AG10803 (cell line): Measurements from ENCODE around the gene GPRC6A.
"Not testable (repeated sequence)": the region's sequence is repeated elsewhere in the genome, so short reads cannot be mapped to it uniquely, and the experiment has no call there.

ENCODE experiments used
- DNase-seq: peaks from one replicate; pipeline ENCODE4 v3.0.0; 2010; ENCODE audit warnings: low read depth
- H3K4me3 ChIP-seq: 2 replicates; pipeline ENCODE4 v1.5.1; 2011; ENCODE audit warnings: mild to moderate bottlenecking, low read length, control low read depth
- CTCF ChIP-seq: conservative IDR thresholded peaks from 2 replicates; pipeline ENCODE4 v1.5.1; 2011; ENCODE audit warnings: mild to moderate bottlenecking, low read length, control low read depth, inconsistent platforms

Gene GPRC6A

GRCh38 chr6:116827561-116828240, 1.2 kb downstream of the GPRC6A start:
- no peak overlapping the region for H3K4me3 ChIP-seq
- no peak for TF ChIP-seq CTCF
- DNase-seq, result no peak

GRCh38 chr6:116816336-116816735, 12.5 kb downstream of the GPRC6A start:
- H3K4me3 ChIP-seq, DNase-seq: not testable (repeated sequence)

- TF ChIP-seq CTCF, result no peak
- no peak overlapping the region for H3K4me3 ChIP-seq
- DNase-seq, result no peak
These were observed 16.7 kb downstream of the GPRC6A start for GRCh38 chr6:116812051-116812650.

- no peak overlapping the region for H3K4me3 ChIP-seq
- no peak for TF ChIP-seq CTCF
- DNase-seq, result no peak
These were observed 26.9 kb downstream of the GPRC6A start for GRCh38 chr6:116801971-116802370.

- TF ChIP-seq CTCF, result no peak
- DNase-seq, result no peak
- H3K4me3 ChIP-seq, result no peak overlapping the region
These were observed 28.9 kb downstream of the GPRC6A start for GRCh38 chr6:116799945-116800344.

GRCh38 chr6:116797585-116797984, 31.3 kb downstream of the GPRC6A start:
- no peak overlapping the region for H3K4me3 ChIP-seq
- DNase-seq, result no peak
- TF ChIP-seq CTCF, result no peak

- DNase-seq, result no peak
- no peak for TF ChIP-seq CTCF
These were observed 35.7 kb downstream of the GPRC6A start for GRCh38 chr6:116793224-116793623.

More at GRCh38 chr6:116793224-116793623, 35.7 kb downstream of the GPRC6A start:
- H3K4me3 ChIP-seq, result no peak overlapping the region
